ENCODE data around the gene PNPLA1.

GRCh38 chr6:36229223-36229622 is 40.6 kb upstream of the PNPLA1 start:
- TF ChIP-seq, protein P1, sequence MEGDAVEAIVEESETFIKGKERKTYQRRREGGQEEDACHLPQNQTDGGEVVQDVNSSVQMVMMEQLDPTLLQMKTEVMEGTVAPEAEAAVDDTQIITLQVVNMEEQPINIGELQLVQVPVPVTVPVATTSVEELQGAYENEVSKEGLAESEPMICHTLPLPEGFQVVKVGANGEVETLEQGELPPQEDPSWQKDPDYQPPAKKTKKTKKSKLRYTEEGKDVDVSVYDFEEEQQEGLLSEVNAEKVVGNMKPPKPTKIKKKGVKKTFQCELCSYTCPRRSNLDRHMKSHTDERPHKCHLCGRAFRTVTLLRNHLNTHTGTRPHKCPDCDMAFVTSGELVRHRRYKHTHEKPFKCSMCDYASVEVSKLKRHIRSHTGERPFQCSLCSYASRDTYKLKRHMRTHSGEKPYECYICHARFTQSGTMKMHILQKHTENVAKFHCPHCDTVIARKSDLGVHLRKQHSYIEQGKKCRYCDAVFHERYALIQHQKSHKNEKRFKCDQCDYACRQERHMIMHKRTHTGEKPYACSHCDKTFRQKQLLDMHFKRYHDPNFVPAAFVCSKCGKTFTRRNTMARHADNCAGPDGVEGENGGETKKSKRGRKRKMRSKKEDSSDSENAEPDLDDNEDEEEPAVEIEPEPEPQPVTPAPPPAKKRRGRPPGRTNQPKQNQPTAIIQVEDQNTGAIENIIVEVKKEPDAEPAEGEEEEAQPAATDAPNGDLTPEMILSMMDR (IDR thresholded peaks at IDR 0.05), result no peak
- no peak for TF ChIP-seq SMAD3 (CRISPR knock-in tag; IDR thresholded peaks at IDR 0.05; ENCODE audit: borderline replicate concordance)
- TF ChIP-seq, protein P2, sequence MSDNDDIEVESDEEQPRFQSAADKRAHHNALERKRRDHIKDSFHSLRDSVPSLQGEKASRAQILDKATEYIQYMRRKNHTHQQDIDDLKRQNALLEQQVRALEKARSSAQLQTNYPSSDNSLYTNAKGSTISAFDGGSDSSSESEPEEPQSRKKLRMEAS (CRISPR knock-in tag; IDR thresholded peaks at IDR 0.05), result no peak
- TF ChIP-seq, protein P3, sequence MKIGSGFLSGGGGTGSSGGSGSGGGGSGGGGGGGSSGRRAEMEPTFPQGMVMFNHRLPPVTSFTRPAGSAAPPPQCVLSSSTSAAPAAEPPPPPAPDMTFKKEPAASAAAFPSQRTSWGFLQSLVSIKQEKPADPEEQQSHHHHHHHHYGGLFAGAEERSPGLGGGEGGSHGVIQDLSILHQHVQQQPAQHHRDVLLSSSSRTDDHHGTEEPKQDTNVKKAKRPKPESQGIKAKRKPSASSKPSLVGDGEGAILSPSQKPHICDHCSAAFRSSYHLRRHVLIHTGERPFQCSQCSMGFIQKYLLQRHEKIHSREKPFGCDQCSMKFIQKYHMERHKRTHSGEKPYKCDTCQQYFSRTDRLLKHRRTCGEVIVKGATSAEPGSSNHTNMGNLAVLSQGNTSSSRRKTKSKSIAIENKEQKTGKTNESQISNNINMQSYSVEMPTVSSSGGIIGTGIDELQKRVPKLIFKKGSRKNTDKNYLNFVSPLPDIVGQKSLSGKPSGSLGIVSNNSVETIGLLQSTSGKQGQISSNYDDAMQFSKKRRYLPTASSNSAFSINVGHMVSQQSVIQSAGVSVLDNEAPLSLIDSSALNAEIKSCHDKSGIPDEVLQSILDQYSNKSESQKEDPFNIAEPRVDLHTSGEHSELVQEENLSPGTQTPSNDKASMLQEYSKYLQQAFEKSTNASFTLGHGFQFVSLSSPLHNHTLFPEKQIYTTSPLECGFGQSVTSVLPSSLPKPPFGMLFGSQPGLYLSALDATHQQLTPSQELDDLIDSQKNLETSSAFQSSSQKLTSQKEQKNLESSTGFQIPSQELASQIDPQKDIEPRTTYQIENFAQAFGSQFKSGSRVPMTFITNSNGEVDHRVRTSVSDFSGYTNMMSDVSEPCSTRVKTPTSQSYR (CRISPR knock-in tag; IDR thresholded peaks at IDR 0.05), result no peak
- TF ChIP-seq ZNF121 (CRISPR knock-in tag; IDR thresholded peaks at IDR 0.05), result no peak
- no peak for TF ChIP-seq ATF2 (CRISPR knock-in tag; IDR thresholded peaks at IDR 0.05; ENCODE audit: borderline replicate concordance, low read depth)
- no peak for TF ChIP-seq FOXK1 (CRISPR knock-in tag; IDR thresholded peaks at IDR 0.05)
- no peak for TF ChIP-seq OVOL2 (CRISPR knock-in tag; IDR thresholded peaks at IDR 0.05; ENCODE audit: borderline replicate concordance)
- no peak for TF ChIP-seq NFYB (CRISPR knock-in tag; conservative IDR thresholded peaks at IDR 0.05; ENCODE audit: low read depth)
- TF ChIP-seq ZNF512 (CRISPR knock-in tag; IDR thresholded peaks at IDR 0.05; ENCODE audit: borderline replicate concordance), result no peak
- TF ChIP-seq FOXJ3 (CRISPR knock-in tag; IDR thresholded peaks at IDR 0.05; ENCODE audit: borderline replicate concordance), result no peak
- TF ChIP-seq JAZF1 (CRISPR knock-in tag; IDR thresholded peaks at IDR 0.05), result no peak
- no peak for TF ChIP-seq SP1 (CRISPR knock-in tag; conservative IDR thresholded peaks at IDR 0.05)

All from WTC11 (cell line).